ENCODE data around the gene OTC. TPM values are rescaled to one million over a fixed set of nuclear protein-coding genes. Genes with fewer than 3 reads are reported as not detected.

OTC gene
- polyA plus RNA-seq, 1 donor from 2014 or later: not detected

DNA sequence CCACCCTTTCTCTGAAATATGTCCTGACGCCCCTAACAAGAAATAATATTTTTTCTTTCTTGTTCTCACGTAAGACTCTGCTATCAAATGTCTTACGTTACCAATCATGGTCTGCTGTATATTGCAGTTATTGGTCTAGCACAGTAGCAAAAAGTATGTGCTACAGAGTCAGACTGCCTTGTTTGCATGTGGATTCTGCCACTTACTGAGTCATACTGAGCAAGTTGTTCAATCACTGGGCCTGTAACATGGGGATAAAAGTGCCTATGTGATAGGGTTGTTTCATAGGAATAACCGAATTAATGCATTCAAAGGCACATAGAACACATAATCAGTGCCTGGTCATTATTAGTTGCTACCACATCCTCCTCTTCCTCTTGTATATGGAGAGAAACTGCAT, 39.2 kb upstream of the OTC start:
- no peak overlapping the region for H3K9ac ChIP-seq (ENCODE audit: low read length)
- no peaks in the 10 kb centered on the region for H3K79me2 ChIP-seq (replicated peaks; ENCODE audit: insufficient read depth, low read length)
- H3K27ac ChIP-seq (ENCODE audit: low read length): no peak overlapping the region
- no peak for TF ChIP-seq MXI1 (conservative IDR thresholded peaks at IDR 0.05; ENCODE audit: poor library complexity, severe bottlenecking)
- no peak for TF ChIP-seq TAF1 (IDR thresholded peaks at IDR 0.05; ENCODE audit: low read depth)
- TF ChIP-seq POLR2AphosphoS5 (IDR thresholded peaks at IDR 0.05): no peak
- no peak for TF ChIP-seq RAD21 (conservative IDR thresholded peaks at IDR 0.05)
- TF ChIP-seq, protein P1, sequence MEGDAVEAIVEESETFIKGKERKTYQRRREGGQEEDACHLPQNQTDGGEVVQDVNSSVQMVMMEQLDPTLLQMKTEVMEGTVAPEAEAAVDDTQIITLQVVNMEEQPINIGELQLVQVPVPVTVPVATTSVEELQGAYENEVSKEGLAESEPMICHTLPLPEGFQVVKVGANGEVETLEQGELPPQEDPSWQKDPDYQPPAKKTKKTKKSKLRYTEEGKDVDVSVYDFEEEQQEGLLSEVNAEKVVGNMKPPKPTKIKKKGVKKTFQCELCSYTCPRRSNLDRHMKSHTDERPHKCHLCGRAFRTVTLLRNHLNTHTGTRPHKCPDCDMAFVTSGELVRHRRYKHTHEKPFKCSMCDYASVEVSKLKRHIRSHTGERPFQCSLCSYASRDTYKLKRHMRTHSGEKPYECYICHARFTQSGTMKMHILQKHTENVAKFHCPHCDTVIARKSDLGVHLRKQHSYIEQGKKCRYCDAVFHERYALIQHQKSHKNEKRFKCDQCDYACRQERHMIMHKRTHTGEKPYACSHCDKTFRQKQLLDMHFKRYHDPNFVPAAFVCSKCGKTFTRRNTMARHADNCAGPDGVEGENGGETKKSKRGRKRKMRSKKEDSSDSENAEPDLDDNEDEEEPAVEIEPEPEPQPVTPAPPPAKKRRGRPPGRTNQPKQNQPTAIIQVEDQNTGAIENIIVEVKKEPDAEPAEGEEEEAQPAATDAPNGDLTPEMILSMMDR (IDR thresholded peaks at IDR 0.05; ENCODE audit: poor library complexity, severe bottlenecking): no peak
- TF ChIP-seq EZH2 (IDR thresholded peaks at IDR 0.05; ENCODE audit: borderline replicate concordance, insufficient read depth, low read length, poor library complexity, severe bottlenecking): no peak
- no peak for TF ChIP-seq EP300 (conservative IDR thresholded peaks at IDR 0.05; ENCODE audit: poor library complexity, severe bottlenecking)
- TF ChIP-seq SMC3 (conservative IDR thresholded peaks at IDR 0.05; ENCODE audit: poor library complexity): no peak
- TF ChIP-seq, protein P2, sequence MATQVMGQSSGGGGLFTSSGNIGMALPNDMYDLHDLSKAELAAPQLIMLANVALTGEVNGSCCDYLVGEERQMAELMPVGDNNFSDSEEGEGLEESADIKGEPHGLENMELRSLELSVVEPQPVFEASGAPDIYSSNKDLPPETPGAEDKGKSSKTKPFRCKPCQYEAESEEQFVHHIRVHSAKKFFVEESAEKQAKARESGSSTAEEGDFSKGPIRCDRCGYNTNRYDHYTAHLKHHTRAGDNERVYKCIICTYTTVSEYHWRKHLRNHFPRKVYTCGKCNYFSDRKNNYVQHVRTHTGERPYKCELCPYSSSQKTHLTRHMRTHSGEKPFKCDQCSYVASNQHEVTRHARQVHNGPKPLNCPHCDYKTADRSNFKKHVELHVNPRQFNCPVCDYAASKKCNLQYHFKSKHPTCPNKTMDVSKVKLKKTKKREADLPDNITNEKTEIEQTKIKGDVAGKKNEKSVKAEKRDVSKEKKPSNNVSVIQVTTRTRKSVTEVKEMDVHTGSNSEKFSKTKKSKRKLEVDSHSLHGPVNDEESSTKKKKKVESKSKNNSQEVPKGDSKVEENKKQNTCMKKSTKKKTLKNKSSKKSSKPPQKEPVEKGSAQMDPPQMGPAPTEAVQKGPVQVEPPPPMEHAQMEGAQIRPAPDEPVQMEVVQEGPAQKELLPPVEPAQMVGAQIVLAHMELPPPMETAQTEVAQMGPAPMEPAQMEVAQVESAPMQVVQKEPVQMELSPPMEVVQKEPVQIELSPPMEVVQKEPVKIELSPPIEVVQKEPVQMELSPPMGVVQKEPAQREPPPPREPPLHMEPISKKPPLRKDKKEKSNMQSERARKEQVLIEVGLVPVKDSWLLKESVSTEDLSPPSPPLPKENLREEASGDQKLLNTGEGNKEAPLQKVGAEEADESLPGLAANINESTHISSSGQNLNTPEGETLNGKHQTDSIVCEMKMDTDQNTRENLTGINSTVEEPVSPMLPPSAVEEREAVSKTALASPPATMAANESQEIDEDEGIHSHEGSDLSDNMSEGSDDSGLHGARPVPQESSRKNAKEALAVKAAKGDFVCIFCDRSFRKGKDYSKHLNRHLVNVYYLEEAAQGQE (IDR thresholded peaks at IDR 0.05; ENCODE audit: borderline replicate concordance): no peak
- H3K4me2 ChIP-seq (ENCODE audit: low read length): no peak overlapping the region
- H3K4me3 ChIP-seq (ENCODE audit: low read length): no peak overlapping the region
- no peaks in the 10 kb centered on the region for H3K36me3 ChIP-seq (ENCODE audit: insufficient read depth, low read length)
- no peaks in the 10 kb centered on the region for H3K9me2 ChIP-seq (ENCODE audit: insufficient read depth, low read length)
- H4K20me1 ChIP-seq (ENCODE audit: insufficient read depth): no peaks in the 10 kb centered on the region
- H2AFZ ChIP-seq (ENCODE audit: low read depth, low read length): no peak overlapping the region
- H3K9me3 ChIP-seq (ENCODE audit: low read length): no peaks in the 10 kb centered on the region
- H3K27me3 ChIP-seq (ENCODE audit: insufficient read depth, low read depth, low read length): no peaks in the 10 kb centered on the region
- H3F3A ChIP-seq (ENCODE audit: insufficient read depth, low read length, poor library complexity, severe bottlenecking): no peaks in the 10 kb centered on the region

DNA sequence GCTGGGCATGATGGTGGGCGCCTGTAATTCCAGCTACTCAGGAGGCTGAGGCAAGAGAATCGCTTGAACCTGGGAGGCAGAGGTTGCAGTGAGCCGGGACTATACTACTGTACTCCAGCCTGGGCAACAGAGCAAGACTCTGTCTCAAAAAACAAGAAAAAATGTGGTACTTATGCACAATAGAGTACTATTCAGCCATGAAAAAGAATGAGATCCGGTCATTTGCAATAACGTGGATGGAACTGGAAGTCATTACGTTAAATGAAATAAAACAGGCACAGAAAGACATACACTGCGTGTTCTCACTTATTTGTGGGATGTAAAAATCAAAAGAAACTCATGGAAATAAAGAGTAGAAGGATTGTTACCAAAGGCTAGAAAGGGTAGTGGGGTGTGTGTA, 37.2 kb upstream of the OTC start:
- no peaks in the 10 kb centered on the region for H3K79me2 ChIP-seq (replicated peaks; ENCODE audit: insufficient read depth, low read length)
- no peak overlapping the region for H3K9ac ChIP-seq (ENCODE audit: low read length)
- H3K27ac ChIP-seq (ENCODE audit: low read length): no peak overlapping the region
- H3K4me3 ChIP-seq (ENCODE audit: low read length): no peak overlapping the region
- no peaks in the 10 kb centered on the region for H3K9me3 ChIP-seq (ENCODE audit: low read length)
- H3K27me3 ChIP-seq (ENCODE audit: insufficient read depth, low read depth, low read length): no peaks in the 10 kb centered on the region
- H3K9me2 ChIP-seq (ENCODE audit: insufficient read depth, low read length): no peaks in the 10 kb centered on the region
- TF ChIP-seq TAF1 (IDR thresholded peaks at IDR 0.05; ENCODE audit: low read depth): no peak
- TF ChIP-seq MXI1 (conservative IDR thresholded peaks at IDR 0.05; ENCODE audit: poor library complexity, severe bottlenecking): no peak
- TF ChIP-seq, protein P2 (IDR thresholded peaks at IDR 0.05; ENCODE audit: borderline replicate concordance): no peak
- TF ChIP-seq RAD21 (conservative IDR thresholded peaks at IDR 0.05): no peak
- TF ChIP-seq EZH2 (IDR thresholded peaks at IDR 0.05; ENCODE audit: borderline replicate concordance, insufficient read depth, low read length, poor library complexity, severe bottlenecking): no peak
- TF ChIP-seq SMC3 (conservative IDR thresholded peaks at IDR 0.05; ENCODE audit: poor library complexity): no peak
- TF ChIP-seq POLR2AphosphoS5 (IDR thresholded peaks at IDR 0.05): no peak
- TF ChIP-seq, protein P1 (IDR thresholded peaks at IDR 0.05; ENCODE audit: poor library complexity, severe bottlenecking): no peak
- no peak for TF ChIP-seq EP300 (conservative IDR thresholded peaks at IDR 0.05; ENCODE audit: poor library complexity, severe bottlenecking)
- no peaks in the 10 kb centered on the region for H3K36me3 ChIP-seq (ENCODE audit: insufficient read depth, low read length)
- H3K4me2 ChIP-seq (ENCODE audit: low read length): no peak overlapping the region
- no peak overlapping the region for H2AFZ ChIP-seq (ENCODE audit: low read depth, low read length)
- no peaks in the 10 kb centered on the region for H3F3A ChIP-seq (ENCODE audit: insufficient read depth, low read length, poor library complexity, severe bottlenecking)
- no peaks in the 10 kb centered on the region for H4K20me1 ChIP-seq (ENCODE audit: insufficient read depth)
